Retinal pigment epithelial cell (primary cell): ENCODE data around the gene C1orf167.

Experiments used
- DNase-seq: peaks from one replicate; pipeline ENCODE4 v3.0.0-alpha.2; 2010; ENCODE audit warnings: low read depth
- H3K4me3 ChIP-seq: 2 replicates; pipeline ENCODE4 v1.5.1; 2011; ENCODE audit warnings: mild to moderate bottlenecking, low read length, control low read depth, moderate library complexity
- TF ChIP-seq, protein P1 (sequence below): conservative IDR thresholded peaks from 2 replicates; pipeline ENCODE4 v1.5.1; 2011; ENCODE audit warnings: low read depth, low read length, control low read depth, inconsistent platforms

Gene C1orf167

DNA sequence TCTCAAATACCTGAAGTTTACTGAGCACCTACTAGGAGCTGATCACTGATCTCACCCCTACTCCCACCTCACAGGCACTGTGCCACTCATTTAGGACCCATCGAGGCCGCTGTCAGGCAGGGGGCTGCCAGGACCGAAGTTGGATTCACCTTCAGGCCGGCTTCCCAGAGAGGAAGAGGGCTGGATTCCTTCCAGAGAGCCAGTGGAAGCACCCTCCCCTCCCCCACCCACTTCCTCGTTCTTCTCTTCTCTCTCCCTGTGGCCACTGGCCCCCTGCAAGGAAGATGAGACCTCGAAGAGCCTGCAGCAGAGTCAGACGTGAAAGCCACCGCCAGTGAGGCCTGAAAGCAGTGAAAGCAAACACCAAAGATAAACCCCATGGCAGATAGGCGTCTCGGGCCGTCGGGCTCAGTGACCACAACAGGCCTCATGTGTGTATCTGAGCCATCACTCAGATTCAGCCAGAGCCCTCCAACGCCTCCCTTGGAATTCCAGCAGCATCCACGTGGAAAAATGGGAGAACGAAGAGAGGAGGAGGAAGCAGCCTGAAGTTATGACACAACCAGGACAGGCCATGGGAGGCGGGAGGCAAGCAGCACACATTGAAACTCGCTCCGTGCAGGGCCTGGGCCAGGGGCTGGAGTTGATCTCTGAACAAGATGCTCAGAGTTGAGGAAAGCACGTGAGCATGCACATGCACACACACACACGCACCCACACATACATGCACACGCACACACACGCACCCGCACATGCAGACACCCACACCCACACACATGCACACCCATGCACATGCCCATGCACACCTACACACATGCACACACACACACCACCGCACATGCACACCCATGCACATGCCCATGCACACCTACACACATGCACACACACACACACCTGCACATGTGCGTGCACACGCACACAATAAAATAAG is 32.2 kb upstream of the C1orf167 start:
- no peak overlapping the region for H3K4me3 ChIP-seq
- no peak for DNase-seq
- TF ChIP-seq, protein P1, sequence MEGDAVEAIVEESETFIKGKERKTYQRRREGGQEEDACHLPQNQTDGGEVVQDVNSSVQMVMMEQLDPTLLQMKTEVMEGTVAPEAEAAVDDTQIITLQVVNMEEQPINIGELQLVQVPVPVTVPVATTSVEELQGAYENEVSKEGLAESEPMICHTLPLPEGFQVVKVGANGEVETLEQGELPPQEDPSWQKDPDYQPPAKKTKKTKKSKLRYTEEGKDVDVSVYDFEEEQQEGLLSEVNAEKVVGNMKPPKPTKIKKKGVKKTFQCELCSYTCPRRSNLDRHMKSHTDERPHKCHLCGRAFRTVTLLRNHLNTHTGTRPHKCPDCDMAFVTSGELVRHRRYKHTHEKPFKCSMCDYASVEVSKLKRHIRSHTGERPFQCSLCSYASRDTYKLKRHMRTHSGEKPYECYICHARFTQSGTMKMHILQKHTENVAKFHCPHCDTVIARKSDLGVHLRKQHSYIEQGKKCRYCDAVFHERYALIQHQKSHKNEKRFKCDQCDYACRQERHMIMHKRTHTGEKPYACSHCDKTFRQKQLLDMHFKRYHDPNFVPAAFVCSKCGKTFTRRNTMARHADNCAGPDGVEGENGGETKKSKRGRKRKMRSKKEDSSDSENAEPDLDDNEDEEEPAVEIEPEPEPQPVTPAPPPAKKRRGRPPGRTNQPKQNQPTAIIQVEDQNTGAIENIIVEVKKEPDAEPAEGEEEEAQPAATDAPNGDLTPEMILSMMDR, result no peak

DNA sequence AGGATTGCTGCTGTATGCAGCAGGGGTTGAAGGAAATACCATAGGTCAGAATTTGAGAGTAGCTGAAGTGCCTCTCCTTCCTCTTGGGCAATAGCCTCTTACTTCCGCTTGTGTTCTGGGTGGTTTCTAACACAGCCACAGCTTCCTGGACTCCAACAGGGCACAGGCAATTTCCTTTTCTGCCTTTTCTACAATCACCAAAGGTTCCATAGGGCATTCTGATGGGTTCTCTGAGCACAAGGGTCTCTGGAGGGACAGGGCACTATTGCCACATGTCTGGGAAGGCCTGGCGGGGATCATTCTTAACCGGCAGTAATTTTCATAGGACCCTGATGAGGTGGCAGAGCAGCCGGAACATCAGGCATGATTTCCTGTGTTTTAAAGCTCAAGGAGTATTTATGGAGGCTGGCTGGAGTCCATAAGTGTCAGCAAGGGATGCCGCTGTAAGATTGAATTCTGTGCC is 31.5 kb upstream of the C1orf167 start:
- no peak for DNase-seq
- TF ChIP-seq, protein P1, result no peak
- no peak overlapping the region for H3K4me3 ChIP-seq

DNA sequence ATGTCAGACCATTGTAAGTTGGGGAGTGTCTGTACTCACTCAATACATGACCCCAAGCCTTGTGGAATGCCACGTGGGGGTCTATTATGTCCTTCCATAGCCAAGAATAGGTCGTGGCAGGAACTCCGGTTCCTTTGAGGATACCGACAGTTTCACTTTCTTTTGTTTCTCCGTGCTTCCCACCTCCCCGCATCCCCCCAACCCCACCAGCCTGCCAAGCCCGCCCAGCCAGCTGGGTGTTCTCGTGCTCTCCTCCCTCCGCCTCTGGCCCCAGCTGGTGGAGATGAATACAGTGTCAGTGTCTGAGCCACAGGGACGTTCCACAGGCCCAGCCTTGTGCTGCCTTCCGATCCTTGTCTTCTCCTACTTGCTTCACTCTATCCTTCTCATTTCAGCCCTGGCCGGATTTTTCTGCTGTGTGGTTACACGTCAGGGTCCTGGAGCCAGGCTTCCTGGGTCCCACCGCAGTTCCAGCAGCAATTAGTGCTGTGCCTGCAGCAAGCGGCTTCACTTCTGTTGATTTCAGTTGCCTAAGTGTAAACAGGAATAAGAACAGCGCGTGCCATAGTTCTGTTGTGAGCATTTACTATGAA is 30.2 kb upstream of the C1orf167 start:
- H3K4me3 ChIP-seq, result no peak overlapping the region
- no peak for DNase-seq
- TF ChIP-seq, protein P1, result no peak

DNA sequence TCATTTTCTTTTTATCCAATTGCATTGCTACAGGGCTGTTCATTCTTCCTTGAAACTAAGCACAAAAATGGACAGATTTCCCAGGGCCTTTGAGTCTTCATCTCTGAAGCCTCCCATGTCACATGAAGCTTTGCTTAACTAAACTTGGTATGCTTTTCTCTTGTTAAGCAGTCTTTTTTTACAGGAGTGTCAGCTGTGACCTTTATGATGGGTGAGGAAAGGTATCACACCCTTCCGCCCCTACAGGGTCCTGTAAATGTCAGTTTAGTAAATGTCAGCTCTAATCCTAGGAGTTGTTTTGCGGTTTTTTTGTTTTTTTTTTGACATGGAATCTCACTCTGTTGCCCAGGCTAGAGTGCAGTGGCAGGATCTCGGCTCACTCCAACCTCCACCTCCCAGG is 28.7 kb upstream of the C1orf167 start:
- no peak for DNase-seq
- no peak overlapping the region for H3K4me3 ChIP-seq
- TF ChIP-seq, protein P1, result no peak

DNA sequence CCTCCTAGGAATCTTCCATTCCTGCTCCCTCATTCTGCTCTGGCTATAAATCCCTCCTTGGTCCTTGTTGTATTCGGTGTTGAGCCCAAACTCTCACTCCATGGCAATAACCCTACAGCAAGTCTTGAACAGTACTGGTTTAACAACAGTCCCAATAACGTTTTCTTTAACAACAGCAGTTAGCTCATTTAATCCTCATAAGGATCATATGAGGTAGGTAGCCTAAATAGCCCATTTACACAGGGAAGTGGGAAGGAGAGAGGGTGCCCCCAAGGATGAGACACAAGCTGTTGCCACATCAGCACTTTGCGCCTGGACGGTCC is 26.5 kb upstream of the C1orf167 start:
- DNase-seq, result no peak
- TF ChIP-seq, protein P1, result no peak
- H3K4me3 ChIP-seq, result peak overlapping the region; percentile 98

DNA sequence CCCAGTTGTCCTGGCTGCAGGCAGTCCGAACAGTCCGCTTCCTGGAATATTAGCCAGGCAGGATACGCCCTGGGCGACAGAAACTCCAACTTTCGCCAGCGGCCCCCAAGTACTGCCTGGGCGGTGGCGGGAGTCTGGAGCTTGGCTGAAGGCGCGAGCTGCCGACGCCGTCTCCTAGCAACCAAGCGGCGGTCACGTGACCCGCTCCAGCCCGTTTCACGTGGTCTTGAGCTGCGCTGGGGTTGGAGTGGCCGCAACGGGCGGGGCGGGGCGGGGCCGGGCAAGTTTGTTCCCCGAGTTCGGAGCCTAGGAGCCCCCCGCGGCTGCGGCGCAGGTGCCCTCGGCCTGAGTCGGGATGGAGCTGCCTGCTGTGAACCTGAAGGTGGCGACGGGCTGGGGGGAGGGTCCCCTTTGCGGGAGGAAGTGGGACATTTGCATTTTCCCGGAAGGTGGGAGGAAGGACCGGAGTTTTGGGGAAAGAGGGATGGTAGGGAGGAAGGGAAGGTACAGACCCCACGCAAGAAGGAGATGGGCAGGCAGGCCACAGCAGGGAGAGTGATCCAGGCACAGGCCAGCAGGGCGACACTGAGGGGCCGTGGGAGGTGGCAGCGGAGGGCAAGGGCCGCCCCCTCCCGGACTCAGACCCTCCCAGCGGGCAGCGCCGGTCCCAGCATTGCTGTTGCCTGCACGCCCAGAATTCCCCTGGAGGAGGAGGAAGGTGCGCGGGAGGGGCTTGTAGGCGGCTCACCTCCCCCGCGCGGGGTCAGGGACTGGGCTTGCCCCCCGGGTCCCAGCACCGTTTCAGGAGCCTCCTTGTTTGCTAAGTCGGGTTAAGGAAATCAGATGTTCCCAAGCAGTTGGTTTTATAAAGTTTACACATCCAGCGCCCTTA is 25.9 kb upstream of the C1orf167 start, which contains the start of gene AGTRAP:
Gene AGTRAP (plus strand): TSS at position 283 of the 892 bp plus-strand sequence. CDS start 73 bp downstream, at position 356.
- TF ChIP-seq, protein P1, result peak; percentile 20
- DNase-seq, result peak; percentile 48
- H3K4me3 ChIP-seq, result peak within 1 kb of the TSS; percentile 98
